ENCODE data around the gene C1GALT1C1.
"Not testable (repeated sequence)": the region's sequence is repeated elsewhere in the genome, so short reads cannot be mapped to it uniquely, and the experiment has no call there.

The C1GALT1C1 gene

DNA sequence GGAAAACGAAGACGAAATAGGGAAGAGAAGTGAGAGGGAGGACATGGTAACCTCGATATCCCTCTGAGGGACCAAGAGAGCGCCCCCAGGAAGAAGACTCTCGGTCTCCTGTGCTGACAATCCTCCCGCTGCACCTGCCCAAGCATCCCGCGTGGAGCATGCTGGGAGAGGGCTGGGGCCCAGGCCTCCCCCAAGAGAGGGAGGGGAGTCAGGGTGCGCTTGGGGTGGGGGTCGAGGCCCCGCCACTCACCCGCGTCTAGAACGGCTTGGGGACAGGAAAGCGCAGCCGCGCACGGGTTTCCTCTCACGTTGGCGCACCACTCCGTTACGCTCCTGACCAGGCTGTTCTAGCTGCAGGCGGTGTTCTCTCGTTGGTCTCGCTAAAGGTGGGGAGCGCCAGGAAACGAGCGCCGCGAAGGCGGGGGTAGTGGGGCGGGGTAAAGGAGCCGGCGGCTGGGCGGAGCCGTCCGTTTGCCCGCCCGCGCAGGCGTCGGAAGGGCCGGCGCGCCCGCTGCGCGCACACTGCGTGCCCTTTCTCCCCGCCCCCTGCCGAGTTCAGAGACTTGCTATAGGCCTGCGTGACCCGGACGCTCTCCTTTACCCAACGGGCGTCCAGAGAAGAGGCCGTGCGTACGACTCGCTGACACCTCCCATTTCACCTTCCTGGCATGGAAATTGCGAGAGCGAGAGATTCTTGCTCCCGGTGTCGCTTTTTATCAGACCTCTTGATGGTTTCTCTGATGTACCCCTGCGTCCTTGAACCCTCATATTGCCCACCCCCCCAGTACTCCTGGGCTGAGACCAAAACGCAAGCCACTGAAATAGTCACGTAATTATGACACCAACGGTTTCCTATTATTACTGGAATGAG lies at the start of gene C1GALT1C1:
Gene C1GALT1C1 (minus strand): TSS at position 388 of the 871 bp plus-strand sequence. CDS start 2,888 bp downstream, outside the sequence.
- DNase-seq (ENCODE audit: low spot score), result peak; percentile 93

DNA sequence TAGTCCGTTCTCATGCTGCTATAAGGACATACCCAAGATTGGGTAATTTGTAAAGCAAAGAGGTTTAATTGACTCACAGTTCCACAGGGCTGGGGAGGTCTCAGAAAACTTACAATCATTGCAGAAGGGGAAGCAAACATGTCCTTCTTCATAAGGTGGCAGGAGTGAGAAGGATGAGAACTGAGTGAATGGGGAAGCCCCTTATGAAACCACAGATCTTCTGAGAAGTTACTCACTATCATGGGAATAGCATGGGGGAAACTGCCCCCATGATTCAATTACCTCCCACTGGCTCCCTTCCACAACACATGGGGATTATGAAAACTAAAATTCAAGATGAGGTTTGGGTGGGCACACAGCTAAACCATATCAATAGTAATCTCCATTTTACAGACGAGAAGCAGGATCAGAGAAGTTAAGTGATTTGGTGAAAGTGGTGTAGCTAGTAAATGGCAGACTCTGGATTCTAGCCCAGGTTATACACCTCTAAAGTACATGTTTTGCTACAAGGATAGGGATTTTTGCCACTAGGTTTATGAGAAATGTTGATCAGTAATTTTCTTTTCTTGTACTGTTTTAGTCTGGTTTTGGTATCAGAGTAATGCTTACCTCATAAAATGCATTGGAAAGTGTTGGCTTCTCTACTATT lies 47.3 kb upstream of the C1GALT1C1 start:
- peak; percentile 2 for DNase-seq (ENCODE audit: low spot score)

DNA sequence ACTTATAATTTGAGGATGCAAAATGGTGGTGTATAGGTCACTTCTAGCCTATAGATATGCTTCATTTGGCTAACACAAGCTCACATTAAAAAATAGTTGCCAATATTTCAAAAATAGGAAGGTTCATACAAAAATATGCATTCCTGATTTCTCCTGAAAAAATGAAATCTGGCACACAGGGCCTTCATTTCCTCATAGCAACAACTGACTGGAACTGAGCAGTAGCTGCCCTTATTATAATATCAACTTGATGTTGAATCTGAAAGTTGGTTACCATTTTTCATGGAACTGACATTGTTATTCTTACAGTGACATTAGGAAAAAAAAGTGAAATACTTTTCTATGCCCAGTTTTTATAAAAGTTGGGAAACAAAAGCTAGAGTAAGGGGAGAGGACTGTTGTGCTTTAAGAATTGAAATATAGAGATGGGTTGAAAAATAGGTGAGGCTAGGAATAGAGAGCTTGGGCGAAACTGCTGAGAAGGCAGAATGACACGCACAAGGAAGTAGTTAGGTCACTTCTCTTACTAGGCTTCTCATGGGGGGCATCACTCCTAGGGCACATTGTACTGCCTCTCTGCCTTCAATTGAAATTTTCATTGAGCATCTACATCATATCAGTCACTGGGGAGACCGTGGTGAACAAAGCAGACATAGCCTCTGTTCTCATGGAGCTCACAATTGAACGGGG lies 43.1 kb upstream of the C1GALT1C1 start:
- DNase-seq (ENCODE audit: low spot score), result peak; percentile 6

DNA sequence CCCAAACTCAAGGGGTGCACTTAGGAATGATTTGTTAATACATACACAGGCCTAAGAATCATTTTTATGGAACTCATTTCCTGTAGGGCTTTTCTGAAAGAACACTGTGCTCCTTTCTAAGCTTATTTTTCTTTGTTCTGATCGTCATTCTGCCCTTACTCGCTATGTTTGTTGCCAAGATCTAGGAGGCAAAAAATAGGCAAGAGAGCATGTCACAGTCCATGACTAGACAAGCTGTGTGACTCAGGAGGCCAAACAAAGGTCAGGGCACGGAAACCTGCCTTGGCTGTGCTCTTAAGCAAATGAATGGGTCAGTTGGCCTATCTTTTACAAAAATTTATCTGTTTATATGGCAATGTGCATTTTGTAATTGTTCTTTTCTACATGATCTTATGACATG lies 42.5 kb upstream of the C1GALT1C1 start:
- peak; percentile 84 for DNase-seq (ENCODE audit: low spot score)

DNA sequence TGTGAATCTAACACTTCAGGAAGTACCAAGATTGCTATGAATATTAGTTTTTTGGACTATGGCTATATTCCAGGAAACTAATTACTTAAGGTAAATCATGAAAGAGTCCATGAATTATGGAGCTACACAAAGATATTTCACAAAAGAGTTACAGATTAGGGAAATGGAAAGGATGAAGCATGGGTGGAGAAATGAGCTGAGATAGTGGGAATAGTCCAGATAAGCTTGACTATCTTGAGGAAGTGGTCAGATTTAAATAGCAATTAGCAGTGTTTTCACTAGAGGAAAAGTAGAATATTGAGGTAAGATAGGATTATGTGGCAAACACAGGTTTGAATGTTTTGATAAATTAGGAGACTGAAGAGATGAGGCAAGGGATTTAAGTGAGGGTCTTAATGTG lies 42.1 kb upstream of the C1GALT1C1 start:
- peak; percentile 6 for DNase-seq (ENCODE audit: low spot score)

DNA sequence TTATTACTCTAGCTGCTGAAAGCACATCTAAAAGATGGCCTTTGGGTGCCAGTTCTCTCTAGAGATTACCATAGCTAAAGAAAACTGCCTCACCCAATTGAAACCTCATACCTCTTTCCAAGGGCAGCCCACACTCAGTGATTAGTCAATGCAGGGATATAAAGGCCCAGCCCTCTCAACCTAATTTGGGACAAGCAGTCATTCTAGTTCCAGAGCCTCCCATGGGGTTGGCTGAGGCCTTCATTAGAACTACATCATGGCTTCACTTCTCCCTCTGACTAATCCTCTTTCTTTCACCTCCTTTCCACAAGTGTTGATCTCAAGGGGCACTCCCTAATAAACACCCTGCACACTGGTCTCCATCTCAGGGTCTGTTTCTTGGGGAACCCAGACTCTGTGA lies 38.5 kb upstream of the C1GALT1C1 start:
- DNase-seq (ENCODE audit: low spot score), result no peak

DNA sequence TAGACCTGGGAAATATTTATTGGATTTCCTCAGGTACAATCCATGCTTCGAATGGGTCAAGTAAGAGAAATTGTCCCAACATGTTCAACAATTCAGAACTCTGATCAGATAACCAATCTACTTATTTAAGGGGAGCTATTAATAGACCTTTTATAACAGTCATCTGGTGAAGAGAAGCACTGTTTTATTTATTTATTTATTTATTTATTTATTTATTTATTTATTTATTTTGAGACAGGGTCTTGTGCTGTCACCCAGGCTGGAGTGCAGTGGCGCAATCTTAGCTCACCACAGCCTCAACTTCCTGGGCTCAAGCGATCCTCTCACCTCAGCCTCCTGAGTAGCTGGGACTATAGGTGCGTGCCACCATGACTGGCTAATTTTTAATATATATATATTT lies 34.7 kb upstream of the C1GALT1C1 start:
- DNase-seq (ENCODE audit: low spot score), result not testable (repeated sequence)

DNA sequence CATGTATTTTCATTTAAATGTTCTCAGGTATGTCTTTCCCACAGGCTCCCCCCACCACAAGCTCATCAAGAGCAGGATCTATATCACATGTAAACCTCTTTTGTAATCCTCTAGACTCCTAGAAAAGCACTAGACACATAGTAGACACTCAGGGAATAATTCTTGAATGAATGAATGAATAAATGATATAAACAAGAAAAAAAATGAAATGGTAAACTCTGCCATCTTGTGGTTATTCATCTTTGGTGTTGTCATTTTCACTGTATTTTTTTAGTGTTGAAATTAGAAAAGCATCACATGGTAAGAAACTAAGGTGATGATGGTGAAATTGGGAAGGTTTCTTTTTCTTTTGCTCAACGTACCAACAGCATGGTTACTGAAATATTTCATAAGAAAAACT lies 34.2 kb upstream of the C1GALT1C1 start:
- DNase-seq (ENCODE audit: low spot score), result peak; percentile 29

DNA sequence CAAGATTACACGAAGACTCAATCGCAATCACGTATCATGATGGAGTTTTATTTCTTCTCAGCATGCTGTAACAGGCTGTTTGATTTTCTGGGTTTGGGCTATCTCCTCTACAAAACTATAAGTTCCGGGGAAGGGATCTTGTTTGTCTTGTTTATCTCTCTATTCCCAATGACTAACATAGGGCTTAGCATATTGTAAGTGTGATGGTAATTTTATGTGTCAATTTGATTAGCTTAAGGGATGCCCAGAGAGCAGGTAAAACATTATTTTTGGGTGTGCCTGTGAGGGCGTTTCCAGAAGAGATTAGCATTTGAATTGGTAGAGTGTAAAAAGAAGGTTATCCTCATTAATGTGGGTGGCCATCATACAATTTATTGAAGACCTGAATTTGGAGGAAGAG lies 32.8 kb upstream of the C1GALT1C1 start:
- no peak for DNase-seq (ENCODE audit: low spot score)

DNA sequence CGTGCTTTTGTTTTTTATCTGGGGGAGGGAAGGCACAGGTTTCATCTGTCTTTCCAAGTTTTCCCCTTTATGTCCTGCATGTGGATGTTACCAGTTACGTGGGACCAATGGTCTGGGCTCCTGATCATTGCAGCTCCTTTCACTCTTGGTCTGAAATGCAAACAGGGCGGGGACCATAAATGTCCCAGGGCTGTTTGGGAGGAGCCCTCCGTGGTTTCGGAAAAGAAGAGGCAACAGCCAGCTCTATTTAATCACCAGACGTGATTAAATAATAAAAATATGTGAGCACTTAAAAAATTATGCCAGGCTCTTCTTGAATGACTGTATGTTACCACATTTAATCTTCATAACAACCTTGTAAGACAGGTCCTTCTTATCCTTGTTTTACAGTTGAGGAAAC lies 30.8 kb upstream of the C1GALT1C1 start:
- DNase-seq (ENCODE audit: low spot score), result no peak

DNA sequence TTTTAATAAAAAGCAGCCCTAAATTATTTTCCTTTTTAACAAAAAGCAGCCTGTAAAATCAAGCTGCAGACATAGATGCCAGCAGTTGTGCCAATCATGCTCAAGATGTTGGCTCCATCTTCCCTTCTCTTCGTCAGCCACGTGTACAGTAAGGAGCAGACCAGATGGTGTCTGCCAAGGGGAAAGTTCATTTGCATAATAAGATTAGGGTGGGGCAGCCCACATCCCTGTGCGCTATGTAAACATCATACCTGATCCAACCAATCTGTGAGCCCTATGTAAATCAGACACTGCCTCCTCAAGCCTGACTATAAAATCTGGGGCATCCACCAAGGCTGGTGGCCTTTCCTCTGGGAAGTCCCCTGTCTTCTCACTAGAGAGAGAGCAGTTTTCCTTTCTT lies 23.1 kb upstream of the C1GALT1C1 start:
- no peak for DNase-seq (ENCODE audit: low spot score)

DNA sequence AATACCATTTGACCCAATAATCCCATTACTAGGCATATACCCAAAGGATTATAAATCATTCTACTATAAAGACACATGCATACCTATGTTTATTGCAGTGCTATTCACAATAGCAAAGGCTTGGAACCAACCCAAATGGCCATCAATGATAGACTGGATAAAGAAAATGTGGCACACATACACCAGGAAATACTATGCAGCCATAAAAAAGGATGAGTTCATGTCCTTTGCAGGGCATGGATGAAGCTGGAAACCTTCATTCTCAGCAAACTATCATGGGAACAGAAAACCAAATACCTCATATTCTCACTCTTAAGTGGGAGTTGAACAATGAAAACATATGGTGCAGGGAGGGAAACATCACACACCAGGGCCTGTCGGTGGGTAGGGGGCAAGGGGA lies 22.4 kb upstream of the C1GALT1C1 start:
- DNase-seq (ENCODE audit: low spot score), result not testable (repeated sequence)

DNA sequence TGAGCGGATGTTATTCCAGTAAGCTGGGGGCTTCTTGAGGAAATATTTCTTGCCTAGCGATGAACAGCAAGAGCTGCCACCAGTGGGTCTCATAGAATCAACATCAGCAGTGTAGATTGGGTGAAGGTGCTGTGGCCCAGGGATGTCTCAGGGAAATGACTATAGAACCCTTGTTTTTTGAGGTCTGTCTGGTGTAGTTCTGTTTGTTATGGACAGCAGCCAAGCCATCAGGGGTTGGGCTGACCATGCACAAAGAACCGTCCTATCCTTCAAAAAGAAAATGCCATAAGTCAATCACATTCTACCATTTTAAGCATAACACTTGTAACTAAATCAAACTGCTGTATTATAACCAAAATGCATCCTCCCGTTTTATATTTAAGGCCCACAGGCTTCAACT lies 17.3 kb upstream of the C1GALT1C1 start:
- no peak for DNase-seq (ENCODE audit: low spot score)

DNA sequence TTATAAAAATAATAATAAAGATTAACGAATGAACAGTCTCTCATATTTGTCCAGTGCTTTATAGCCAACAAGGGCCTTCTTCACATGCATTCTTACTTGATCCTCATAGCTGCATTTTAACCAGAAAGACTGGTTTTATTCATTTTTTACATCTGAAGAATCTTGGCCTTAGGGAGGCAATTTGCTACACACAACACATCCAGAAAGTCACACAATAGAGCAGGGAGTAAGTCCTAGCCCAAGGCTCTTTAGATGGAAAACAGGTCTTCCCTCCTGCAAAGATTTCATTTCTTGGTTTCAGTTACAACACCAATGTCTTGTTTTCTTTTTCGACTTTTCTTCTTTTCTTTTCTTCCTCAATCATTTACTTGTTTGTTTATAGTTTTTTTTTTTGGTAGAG lies 13.0 kb upstream of the C1GALT1C1 start:
- DNase-seq (ENCODE audit: low spot score), result no peak

DNA sequence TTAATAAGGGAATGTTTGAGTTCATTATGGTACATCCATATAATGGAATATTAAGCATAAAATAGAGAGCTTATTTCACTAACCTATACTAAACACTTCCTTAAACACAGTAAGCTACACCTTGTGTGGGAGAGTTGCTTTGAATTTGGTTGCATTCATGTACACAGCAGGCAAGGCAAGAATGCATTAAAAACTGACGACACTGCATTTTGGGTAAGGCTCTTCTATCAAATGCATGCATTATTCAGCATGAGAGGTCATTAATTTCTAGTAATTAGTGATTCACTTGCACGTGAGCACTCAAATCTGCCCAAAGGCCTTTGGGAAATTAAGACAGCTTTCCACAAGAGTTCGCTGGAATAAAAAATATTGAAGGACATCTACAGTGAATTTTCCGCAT lies 8.8 kb upstream of the C1GALT1C1 start:
- DNase-seq (ENCODE audit: low spot score), result no peak

DNA sequence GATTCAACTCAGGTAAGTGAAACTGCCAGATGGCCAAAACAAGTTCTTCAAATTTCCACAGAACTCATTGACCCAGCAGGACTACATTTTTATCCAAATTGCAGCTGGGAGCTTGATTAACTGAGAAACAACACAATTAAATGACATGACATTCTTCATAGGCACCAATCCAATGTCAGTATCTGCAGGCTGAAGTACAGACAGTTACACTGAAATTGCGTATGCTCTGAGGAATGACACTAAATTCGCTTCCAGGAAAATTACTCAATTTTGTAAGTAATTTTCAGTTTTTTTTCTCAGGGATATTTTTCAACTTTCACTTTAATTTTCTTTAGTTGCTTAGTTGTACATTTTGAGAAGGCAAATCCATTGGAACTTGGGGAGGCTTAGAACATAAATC lies 4.5 kb downstream of the C1GALT1C1 start:
- DNase-seq (ENCODE audit: low spot score), result no peak

DNA sequence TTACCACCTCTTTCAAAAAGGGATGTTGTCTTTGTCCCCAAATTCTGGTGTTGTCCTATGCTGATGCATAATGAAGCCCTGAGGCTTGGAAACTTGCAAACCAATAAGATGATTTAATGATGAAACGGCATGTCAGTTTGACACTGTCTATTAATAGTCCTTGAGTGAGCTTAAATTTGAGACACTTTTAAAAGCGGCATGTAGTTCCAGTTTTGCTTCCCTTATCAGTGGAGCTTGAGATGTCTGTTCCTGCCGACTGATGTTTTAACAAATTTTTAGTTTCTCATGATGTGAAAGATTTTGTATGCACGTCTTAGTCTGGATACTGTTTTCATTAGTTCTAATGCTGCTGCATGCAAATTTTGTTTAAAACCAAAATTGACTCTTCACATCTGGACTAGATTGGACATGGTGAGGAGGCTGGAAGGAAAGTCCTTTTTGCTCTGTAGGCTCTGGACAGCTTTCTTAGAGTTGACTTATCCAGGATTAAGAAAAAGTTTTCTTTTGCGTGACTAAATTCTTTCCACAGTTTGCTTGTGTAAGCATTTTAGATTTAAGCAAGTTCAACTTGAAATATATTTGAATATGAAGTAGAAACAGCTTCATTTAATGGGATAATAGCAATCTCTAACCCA lies 11.7 kb downstream of the C1GALT1C1 start:
- no peak for DNase-seq (ENCODE audit: low spot score)

DNA sequence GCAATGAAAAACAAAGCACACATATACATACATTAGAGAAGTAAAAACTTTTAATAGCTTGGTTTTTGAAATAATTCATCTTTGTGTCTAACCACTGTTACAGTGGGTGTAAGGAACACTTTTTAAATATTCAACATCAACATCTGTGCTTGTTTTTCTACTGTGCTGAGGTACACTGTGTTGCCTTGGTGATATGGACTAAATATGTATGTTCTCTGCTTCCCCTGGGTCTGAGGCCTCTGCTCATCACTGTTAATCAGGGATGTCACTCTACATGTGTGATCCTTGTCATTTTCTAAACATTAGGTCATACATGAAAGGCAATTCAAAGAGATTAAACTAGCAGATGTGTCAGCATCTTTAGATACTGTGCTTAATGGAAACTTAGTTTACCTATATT lies 15.0 kb downstream of the C1GALT1C1 start:
- DNase-seq (ENCODE audit: low spot score), result no peak

DNA sequence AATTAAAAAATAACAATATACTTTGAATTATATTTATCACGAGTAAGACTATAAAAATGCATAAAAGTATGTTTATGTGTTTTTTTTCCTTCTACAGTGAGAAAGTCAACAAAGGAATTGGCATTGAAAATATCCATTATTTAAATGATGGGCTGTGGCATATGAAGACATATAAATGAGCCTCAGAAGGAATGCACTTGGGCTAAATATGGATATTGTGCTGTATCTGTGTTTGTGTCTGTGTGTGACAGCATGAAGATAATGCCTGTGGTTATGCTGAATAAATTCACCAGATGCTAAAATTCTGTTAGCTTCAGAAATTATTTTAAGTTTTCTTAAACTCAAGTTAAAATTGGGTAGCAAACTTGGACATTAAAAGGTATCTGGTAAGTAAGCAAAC lies 17.8 kb downstream of the C1GALT1C1 start:
- no peak for DNase-seq (ENCODE audit: low spot score)

DNA sequence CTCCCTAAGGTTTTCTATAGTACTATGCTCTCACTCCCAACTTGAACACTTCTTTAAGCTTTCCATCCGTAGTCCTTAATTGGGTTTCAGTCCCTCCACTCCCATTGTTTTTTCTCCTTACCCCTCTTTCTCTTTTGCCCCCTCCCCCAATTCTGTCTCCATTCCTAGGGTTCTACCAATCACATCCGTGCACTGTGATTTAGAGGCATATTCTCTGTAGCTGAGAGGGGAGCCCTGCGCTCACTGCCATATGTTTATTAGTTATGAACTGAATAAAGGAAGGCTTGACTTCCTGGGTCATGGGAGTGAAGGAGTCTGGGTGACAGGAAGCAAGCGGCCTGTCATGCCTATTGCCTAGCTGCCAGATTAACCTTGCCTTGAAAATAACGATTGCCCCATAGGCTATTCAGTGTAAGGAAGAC lies 25.5 kb downstream of the C1GALT1C1 start:
- peak; percentile 43 for DNase-seq (ENCODE audit: low spot score)

DNA sequence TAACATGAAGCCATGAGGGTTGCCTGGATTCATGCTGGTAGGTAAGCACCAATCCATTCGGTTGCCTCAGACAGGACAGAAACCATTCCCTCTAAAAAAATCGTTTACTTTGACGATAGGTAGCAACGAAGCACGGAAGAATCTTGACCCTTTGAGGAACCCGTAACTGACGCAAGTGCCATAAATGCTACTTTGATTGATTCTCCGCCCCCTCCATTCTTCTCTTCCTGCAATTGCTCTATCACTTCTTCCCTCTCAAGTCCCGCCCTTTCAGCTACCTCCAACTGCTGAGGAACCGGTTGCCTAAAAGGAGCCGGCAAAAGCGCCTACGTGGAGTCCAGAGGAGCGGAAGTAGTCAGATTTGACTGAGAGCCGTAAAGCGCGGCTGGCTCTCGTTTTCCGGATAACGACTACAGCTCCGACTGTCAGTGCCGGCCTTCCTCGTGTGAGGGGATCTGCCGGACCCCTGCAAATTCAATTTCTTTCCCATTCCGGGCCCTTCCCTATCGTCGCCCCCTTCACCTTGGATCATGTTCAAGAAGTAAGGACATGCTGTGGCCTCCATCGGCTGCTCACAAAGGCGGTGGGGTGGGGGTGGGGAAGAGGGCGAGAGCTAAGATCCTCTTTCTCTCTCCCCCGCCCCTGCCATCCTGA lies 26.0 kb downstream of the C1GALT1C1 start, which contains the start of gene MCTS1:
Gene MCTS1 (plus strand): TSS at position 395 of the 654 bp plus-strand sequence. CDS start 136 bp downstream, at position 531.
- DNase-seq (ENCODE audit: low spot score), result peak; percentile 95

DNA sequence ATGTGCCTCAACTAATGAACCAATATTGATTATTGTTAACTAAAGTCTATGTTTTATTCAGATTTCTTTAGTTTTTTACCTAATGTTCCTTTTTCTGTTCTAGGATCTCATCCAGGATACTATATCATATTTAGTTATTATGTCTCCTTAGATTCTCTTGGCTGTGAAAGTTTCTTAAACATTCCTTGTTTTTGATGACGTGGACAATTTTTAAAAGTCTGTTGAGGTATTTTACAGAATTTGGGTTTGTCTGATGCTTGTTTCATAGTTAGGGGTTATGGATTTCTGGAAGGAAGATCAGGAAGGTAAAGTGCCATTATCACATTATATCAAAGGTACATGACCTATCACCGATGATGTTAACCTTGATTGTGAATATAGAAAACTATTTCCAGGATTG lies 44.2 kb downstream of the C1GALT1C1 start:
- DNase-seq (ENCODE audit: low spot score), result no peak
